Stomach (tissue), 9 donors: Measurements from ENCODE around the gene ANKRD30A. TPM values are rescaled to one million over a fixed set of nuclear protein-coding genes. Genes with fewer than 3 reads are reported as not detected.
"Not testable (repeated sequence)": the region's sequence is repeated elsewhere in the genome, so short reads cannot be mapped to it uniquely, and the experiment has no call there.

Experiments used
- DNase-seq, 2 donors: peaks; one replicate each; pipeline versions ENCODE4 v3.0.0 to v3.0.0-alpha.2; 2013 to 2019
- H3K27ac ChIP-seq, 5 donors: fragments of 200-600 bp in 4 of 5; sonication (generic) in 4 of 5; one replicate each; pipeline ENCODE4 v1.5.1; 2013 to 2019; ENCODE audit warnings: mild to moderate bottlenecking in 1 of 5, moderate library complexity in 1 of 5
- H3K27me3 ChIP-seq, 3 donors: fragments of 200-600 bp; sonication (generic); one replicate each; pipeline ENCODE4 v1.5.1; 2017 to 2019; ENCODE audit warnings: mixed run types in 1 of 3
- H3K36me3 ChIP-seq, 4 donors: fragments of 200-600 bp; sonication (generic); 1 replicate in 3 of 4; 2 replicates in 1 of 4; pipeline ENCODE4 v1.5.1; 2016 to 2019
- H3K4me1 ChIP-seq, 4 donors: fragments of 200-600 bp; sonication (generic); one replicate each; pipeline ENCODE4 v1.5.1; 2016 to 2019
- H3K4me3 ChIP-seq, 4 donors: fragments of 200-600 bp; sonication (generic) in 3 of 4; one replicate each; pipeline ENCODE4 v1.5.1; 2016 to 2019; ENCODE audit warnings: mild to moderate bottlenecking in 1 of 4
- H3K9me3 ChIP-seq, 4 donors: fragments of 200-600 bp; sonication (generic); one replicate each; pipeline ENCODE4 v1.5.1; 2016 to 2019
- EP300 ChIP-seq: sonication (generic); formaldehyde crosslinking; IDR thresholded peaks from one replicate; pipeline ENCODE4 v1.6.1; 2017; ENCODE audit warnings: antibody characterized with exemption
- POLR2A ChIP-seq, 4 donors: fragments of 450-650 bp; IDR thresholded peaks; one replicate each; pipeline ENCODE4 v1.6.1; 2016; ENCODE audit warnings: antibody characterized with exemption in 4 of 4, control low read depth in 2 of 4, mild to moderate bottlenecking in 1 of 4, moderate library complexity in 1 of 4
- POLR2AphosphoS5 ChIP-seq, 3 donors: sonication (generic); formaldehyde crosslinking; IDR thresholded peaks; one replicate each; pipeline ENCODE4 v1.6.1; 2016; ENCODE audit warnings: antibody characterized with exemption in 3 of 3
- WGBS, 5 donors: extraction: QIAGEN DNeasy Blood & Tissue Kit in 3 of 5; methylation state at CpG; one replicate each; pipeline versions ENCODE4 v1.1.5 to v1.1.7; 2013 to 2018; 5-methylcytosine and 5-hydroxymethylcytosine counted together
- intact Hi-C: fragments of 100-400 bp; cut with DNase I; formaldehyde crosslinking; loops from one replicate; pipeline ENCODE4 v1.15.1; 2023; ENCODE audit warnings: low total_unique reads
- polyA plus RNA-seq, 3 donors: library from polyadenylated mRNA; stranded (reverse); fragments of 200-250 nt; gene quantifications; one replicate each; pipeline ENCODE4 v1.2.3, GENCODE V29; 2013
- total RNA-seq, 5 donors: library from RNA; depleted of rRNA; stranded (reverse); fragments of >200 nt; gene quantifications; one replicate each; pipeline versions ENCODE4 v1.1.0 to v1.2.3, GENCODE V29; 2014 to 2016
- TF ChIP-seq, protein P1 (sequence below), 7 experiments: fragments of 450-650 bp in 4 of 7; fragments of 200-600 bp in 3 of 7; sonication (generic) in 3 of 7; IDR thresholded peaks; one replicate each; pipeline ENCODE4 v1.5.1; 2016 to 2019; ENCODE audit warnings: antibody characterized with exemption in 7 of 7, control low read depth in 2 of 7, mild to moderate bottlenecking in 1 of 7
- donor health status: healthy with polysubstance abuse.
- donor health status: Bipolar disorder and iron deficiency.
- donor health status: healthy.

The ANKRD30A gene
- total and polyA plus RNA-seq, 8 donors, result 0.18 TPM; not detected in 7

DNA sequence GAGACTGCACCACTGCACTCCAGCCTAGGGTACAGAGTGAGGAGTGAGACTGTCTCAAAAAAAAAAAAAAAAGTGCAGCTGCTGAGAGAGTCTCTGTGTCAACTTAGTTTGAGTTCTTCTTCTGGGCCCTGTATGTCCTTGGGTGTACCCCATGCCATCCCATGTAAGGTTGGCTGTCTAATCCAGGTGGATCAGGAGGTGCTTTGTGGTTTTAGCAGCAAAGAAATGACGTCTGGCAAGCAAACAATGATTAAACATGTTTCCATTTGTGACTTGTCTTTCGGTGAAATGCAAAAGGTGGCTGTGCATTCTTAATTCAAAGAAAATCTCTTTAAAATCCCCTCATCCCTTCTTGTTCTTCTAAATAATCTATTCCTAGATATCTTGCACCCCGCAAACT lies 255.9 kb downstream of the ANKRD30A start:
- H3K9me3 ChIP-seq, result peaks cover 0 to 47% (median 18%) of the 10 kb centered on the region in 4 donors
- no peaks in the 10 kb centered on the region for H3K36me3 ChIP-seq
- H3K27ac ChIP-seq, result no peak overlapping the region
- H3K27me3 ChIP-seq, result no peaks in the 10 kb centered on the region
- 66 to 78% (median 71%) methylated on average over 3 of the region's 3 CpGs for WGBS, 5 donors
- no peaks in the 10 kb centered on the region for H3K4me1 ChIP-seq
- DNase-seq, result no peak
- TF ChIP-seq EP300 (no peak), POLR2A (IDR thresholded peaks at IDR 0.05) (no peak), POLR2AphosphoS5 (IDR thresholded peaks at IDR 0.05) (no peak)
- TF ChIP-seq, protein P1, sequence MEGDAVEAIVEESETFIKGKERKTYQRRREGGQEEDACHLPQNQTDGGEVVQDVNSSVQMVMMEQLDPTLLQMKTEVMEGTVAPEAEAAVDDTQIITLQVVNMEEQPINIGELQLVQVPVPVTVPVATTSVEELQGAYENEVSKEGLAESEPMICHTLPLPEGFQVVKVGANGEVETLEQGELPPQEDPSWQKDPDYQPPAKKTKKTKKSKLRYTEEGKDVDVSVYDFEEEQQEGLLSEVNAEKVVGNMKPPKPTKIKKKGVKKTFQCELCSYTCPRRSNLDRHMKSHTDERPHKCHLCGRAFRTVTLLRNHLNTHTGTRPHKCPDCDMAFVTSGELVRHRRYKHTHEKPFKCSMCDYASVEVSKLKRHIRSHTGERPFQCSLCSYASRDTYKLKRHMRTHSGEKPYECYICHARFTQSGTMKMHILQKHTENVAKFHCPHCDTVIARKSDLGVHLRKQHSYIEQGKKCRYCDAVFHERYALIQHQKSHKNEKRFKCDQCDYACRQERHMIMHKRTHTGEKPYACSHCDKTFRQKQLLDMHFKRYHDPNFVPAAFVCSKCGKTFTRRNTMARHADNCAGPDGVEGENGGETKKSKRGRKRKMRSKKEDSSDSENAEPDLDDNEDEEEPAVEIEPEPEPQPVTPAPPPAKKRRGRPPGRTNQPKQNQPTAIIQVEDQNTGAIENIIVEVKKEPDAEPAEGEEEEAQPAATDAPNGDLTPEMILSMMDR (IDR thresholded peaks at IDR 0.05), result no peak
- intact Hi-C loops, result no loop called here
- no peak overlapping the region for H3K4me3 ChIP-seq

DNA sequence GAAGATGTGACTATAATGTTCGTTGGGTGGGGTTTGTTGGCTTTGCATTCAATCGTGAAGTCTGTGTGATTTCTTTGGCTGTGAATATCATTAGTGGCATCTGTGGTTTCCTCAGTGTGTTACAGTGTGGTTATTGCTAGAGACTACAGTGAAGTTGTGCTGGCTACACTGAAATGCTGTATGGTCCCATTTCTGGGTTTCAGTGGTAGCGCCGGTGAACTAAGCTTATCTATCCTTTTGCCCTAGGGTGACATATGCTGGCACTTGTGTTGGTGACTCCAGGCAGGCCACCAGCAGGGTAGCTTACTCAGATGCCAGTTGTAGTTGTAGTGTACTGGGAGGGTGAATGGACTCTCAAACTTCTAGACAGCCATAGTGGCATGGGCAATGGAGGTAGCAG lies 259.5 kb downstream of the ANKRD30A start:
- no peak overlapping the region for H3K4me3 ChIP-seq
- peaks cover 0 to 53% (median 17%) of the 10 kb centered on the region in 4 donors for H3K9me3 ChIP-seq
- H3K36me3 ChIP-seq, result no peaks in the 10 kb centered on the region
- TF ChIP-seq POLR2A (IDR thresholded peaks at IDR 0.05), result no peak
- TF ChIP-seq EP300, result no peak
- TF ChIP-seq, protein P1 (IDR thresholded peaks at IDR 0.05), result no peak
- no peak for TF ChIP-seq POLR2AphosphoS5 (IDR thresholded peaks at IDR 0.05)
- no peak for DNase-seq
- no peak overlapping the region for H3K27ac ChIP-seq
- intact Hi-C loops, result no loop called here
- WGBS, 5 donors, result 75 to 85% (median 79%) methylated on average over 4 of the region's 4 CpGs
- no peaks in the 10 kb centered on the region for H3K27me3 ChIP-seq
- H3K4me1 ChIP-seq, result no peaks in the 10 kb centered on the region

DNA sequence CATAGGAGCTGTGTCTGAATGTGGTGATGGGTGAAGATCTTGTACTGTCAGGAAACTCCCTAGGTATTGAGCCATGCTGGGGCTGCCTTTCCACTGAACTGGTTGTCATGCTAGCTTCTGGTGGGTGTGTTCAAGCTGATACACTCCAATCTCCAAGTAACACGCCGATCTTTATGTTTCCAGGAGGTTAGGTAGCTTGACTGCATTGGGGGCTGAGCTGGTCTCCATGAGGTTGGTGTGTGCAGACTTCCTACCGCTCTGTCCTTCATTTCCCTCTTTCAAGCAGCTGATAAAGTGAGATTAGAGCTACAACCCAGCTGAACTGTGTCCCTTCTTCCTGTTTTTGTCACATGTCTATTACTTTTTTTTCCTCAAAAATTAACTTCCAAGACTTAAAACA lies 265.5 kb downstream of the ANKRD30A start:
- 45 to 83% (median 75%) methylated on average over 3 of the region's 3 CpGs for WGBS, 5 donors
- Histone ChIP-seq H3K36me3 (no peaks in the 10 kb centered on the region), H3K4me3 (no peak overlapping the region), H3K27me3 (no peaks in the 10 kb centered on the region), H3K9me3 (peaks cover 0 to 22% (median 6%) of the 10 kb centered on the region in 4 donors), H3K27ac (no peak overlapping the region), H3K4me1 (no peaks in the 10 kb centered on the region)
- no peak for TF ChIP-seq POLR2AphosphoS5 (IDR thresholded peaks at IDR 0.05)
- TF ChIP-seq POLR2A (IDR thresholded peaks at IDR 0.05), result no peak
- TF ChIP-seq EP300, result no peak
- TF ChIP-seq, protein P1 (IDR thresholded peaks at IDR 0.05), result no peak
- intact Hi-C loops, result no loop called here
- DNase-seq, result no peak

DNA sequence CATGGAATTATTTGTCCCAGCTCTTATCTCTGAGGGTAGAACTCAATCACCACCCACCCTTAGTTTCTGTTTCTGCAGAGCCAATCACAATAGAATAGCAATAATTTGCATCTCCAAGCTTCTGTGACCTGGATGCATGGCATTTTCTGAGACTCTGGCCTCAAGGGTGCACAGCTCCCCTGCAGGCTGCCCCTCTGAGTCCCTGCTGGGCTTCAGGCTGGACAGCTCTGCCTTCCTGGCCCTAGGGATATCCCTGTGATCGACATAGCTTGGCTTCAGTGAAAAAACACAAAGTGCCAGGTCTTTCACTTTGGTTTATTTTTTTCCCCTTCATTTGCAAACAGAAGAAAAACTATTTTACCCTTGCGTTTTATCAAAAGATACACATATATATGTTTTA lies 275.4 kb downstream of the ANKRD30A start:
- H3K27ac ChIP-seq, H3K36me3 ChIP-seq, intact Hi-C loops, H3K4me1 ChIP-seq, DNase-seq, H3K4me3 ChIP-seq, H3K27me3 ChIP-seq: not testable (repeated sequence)
- 55 to 66% (median 57%) methylated on average over 2 of the region's 2 CpGs for WGBS, 5 donors
- H3K9me3 ChIP-seq, result peaks cover 0 to 26% (median 6%) of the 10 kb centered on the region in 4 donors

DNA sequence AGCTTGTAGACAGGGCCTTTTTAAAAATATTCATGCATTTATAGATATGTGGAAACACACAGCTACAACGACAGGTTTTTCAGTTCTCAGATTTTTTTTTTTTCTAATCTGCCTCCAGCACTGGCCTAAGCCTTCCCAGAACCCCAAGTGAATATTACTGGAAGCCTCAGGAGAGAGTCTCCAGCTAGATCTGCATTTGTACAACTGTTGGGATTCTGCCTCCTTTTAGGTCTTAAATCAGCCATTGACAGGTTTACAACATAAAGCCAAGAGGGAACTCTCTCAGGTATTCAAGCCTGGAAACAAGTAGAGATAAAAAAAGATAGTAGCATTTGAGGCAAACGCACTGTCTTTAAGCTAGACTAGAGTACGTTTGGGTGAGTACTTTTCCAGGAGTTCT lies 275.8 kb downstream of the ANKRD30A start:
- intact Hi-C loops, result no loop called here
- no peaks in the 10 kb centered on the region for H3K36me3 ChIP-seq
- H3K9me3 ChIP-seq, result peaks cover 0 to 26% (median 6%) of the 10 kb centered on the region in 4 donors
- no peak overlapping the region for H3K27ac ChIP-seq
- TF ChIP-seq, protein P1 (IDR thresholded peaks at IDR 0.05), result no peak
- TF ChIP-seq POLR2A (IDR thresholded peaks at IDR 0.05) (no peak), EP300 (no peak), POLR2AphosphoS5 (IDR thresholded peaks at IDR 0.05) (no peak)
- 51 to 72% (median 61%) methylated on average over 3 of the region's 3 CpGs for WGBS, 5 donors
- DNase-seq, result no peak
- H3K4me1 ChIP-seq, result no peaks in the 10 kb centered on the region
- no peaks in the 10 kb centered on the region for H3K27me3 ChIP-seq
- H3K4me3 ChIP-seq, result no peak overlapping the region
